PFSK-1 (cell line): ENCODE measurements around the gene QRICH2.

Experiments used
- FOXP2 ChIP-seq: optimal IDR thresholded peaks from 2 replicates; pipeline ENCODE3; 2011; ENCODE audit warnings: borderline replicate concordance, control low read depth, inconsistent platforms; ENCODE audit not compliant: insufficient read depth; ENCODE audit errors: extremely low read length, extremely low read depth
- POLR2AphosphoS5 ChIP-seq: IDR thresholded peaks from 2 replicates; pipeline ENCODE4 v1.6.1; 2012; ENCODE audit warnings: low read depth, mild to moderate bottlenecking, control low read depth, low read length, moderate library complexity
- SIN3A ChIP-seq: IDR thresholded peaks from 2 replicates; pipeline ENCODE4 v1.6.1; 2012; ENCODE audit warnings: mild to moderate bottlenecking, low read length, moderate library complexity, borderline replicate concordance; ENCODE audit not compliant: insufficient read depth
- TAF1 ChIP-seq: IDR thresholded peaks from 2 replicates; pipeline ENCODE4 v1.6.1; 2012; ENCODE audit warnings: low read length, control low read depth, borderline replicate concordance; ENCODE audit not compliant: insufficient read depth
- TF ChIP-seq, protein P1 (sequence below), 2 experiments: IDR thresholded peaks; 2 replicates each; pipeline versions ENCODE4 v1.6.1 to v1.8.0; 2011 to 2012; ENCODE audit warnings: low read depth in 2 of 2, low read length in 2 of 2, control low read depth in 1 of 2, inconsistent platforms in 1 of 2, mild to moderate bottlenecking in 1 of 2, moderate library complexity in 1 of 2; ENCODE audit not compliant: insufficient read depth in 1 of 2

QRICH2 gene

GRCh38 chr17:76234354-76234679, 73.8 kb downstream of the QRICH2 start:
- TF ChIP-seq, protein P1, sequence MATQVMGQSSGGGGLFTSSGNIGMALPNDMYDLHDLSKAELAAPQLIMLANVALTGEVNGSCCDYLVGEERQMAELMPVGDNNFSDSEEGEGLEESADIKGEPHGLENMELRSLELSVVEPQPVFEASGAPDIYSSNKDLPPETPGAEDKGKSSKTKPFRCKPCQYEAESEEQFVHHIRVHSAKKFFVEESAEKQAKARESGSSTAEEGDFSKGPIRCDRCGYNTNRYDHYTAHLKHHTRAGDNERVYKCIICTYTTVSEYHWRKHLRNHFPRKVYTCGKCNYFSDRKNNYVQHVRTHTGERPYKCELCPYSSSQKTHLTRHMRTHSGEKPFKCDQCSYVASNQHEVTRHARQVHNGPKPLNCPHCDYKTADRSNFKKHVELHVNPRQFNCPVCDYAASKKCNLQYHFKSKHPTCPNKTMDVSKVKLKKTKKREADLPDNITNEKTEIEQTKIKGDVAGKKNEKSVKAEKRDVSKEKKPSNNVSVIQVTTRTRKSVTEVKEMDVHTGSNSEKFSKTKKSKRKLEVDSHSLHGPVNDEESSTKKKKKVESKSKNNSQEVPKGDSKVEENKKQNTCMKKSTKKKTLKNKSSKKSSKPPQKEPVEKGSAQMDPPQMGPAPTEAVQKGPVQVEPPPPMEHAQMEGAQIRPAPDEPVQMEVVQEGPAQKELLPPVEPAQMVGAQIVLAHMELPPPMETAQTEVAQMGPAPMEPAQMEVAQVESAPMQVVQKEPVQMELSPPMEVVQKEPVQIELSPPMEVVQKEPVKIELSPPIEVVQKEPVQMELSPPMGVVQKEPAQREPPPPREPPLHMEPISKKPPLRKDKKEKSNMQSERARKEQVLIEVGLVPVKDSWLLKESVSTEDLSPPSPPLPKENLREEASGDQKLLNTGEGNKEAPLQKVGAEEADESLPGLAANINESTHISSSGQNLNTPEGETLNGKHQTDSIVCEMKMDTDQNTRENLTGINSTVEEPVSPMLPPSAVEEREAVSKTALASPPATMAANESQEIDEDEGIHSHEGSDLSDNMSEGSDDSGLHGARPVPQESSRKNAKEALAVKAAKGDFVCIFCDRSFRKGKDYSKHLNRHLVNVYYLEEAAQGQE (IDR thresholded peaks at IDR 0.05; ENCODE audit: insufficient read depth in 1 of 2, low read depth in 2 of 2, low read length in 2 of 2) = no peak
- no peak for TF ChIP-seq FOXP2

GRCh38 chr17:76233588-76234353, 74.3 kb downstream of the QRICH2 start:
- TF ChIP-seq POLR2AphosphoS5 = no peak
- TF ChIP-seq, protein P1 (IDR thresholded peaks at IDR 0.05; ENCODE audit: insufficient read depth in 1 of 2, low read depth in 2 of 2, low read length in 2 of 2) = no peak
- no peak for TF ChIP-seq TAF1
- TF ChIP-seq SIN3A = no peak
- no peak for TF ChIP-seq FOXP2

DNA sequence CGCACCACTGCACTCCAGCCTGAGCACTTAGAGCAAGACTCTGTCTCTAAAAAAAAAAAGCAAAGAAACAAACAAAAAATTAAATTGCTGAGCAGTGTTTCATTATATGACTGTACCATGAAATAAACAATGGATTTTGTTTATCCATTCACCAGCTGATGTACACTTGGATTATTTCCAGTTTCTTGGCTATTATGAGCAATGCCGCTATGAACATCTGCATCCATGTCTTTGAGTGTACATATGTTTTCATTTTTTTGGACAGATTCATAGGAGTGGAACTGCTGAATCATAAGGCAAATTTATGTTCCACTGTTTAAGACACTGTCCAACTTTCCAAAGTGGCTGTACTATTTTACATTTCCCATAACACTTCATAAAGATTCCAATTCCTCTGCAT, 75.7 kb downstream of the QRICH2 start:
- TF ChIP-seq SIN3A = no peak
- TF ChIP-seq, protein P1 (IDR thresholded peaks at IDR 0.05; ENCODE audit: insufficient read depth in 1 of 2, low read depth in 2 of 2, low read length in 2 of 2) = no peak
- TF ChIP-seq FOXP2 = no peak
- no peak for TF ChIP-seq TAF1
- TF ChIP-seq POLR2AphosphoS5 = no peak
